SU-DHL-6 (cell line): ENCODE measurements around the gene SLC35F4.

Experiments used
- H2AFZ ChIP-seq: fragments of 200-600 bp; sonication (generic); 2 replicates; pipeline ENCODE4 v1.6.1; 2014; ENCODE audit warnings: low read depth, mild to moderate bottlenecking, moderate library complexity, mixed read lengths, antibody characterized with exemption, low read length; ENCODE audit not compliant: severe bottlenecking
- H3F3A ChIP-seq: fragments of 200-600 bp; shearing (Covaris generic); 2 replicates; pipeline ENCODE4 v1.6.0; 2016; ENCODE audit warnings: antibody characterized with exemption, mild to moderate bottlenecking; ENCODE audit not compliant: insufficient read depth
- H3K27ac ChIP-seq: fragments of 200-600 bp; sonication (generic); 2 replicates; pipeline ENCODE4 v1.5.1; 2016; ENCODE audit warnings: low read depth, mild to moderate bottlenecking, low read length, moderate library complexity, mixed read lengths
- H3K27me3 ChIP-seq: fragments of 200-600 bp; sonication (generic), shearing (Covaris generic); 2 replicates; pipeline ENCODE4 v1.6.0; 2014; ENCODE audit warnings: mild to moderate bottlenecking, low read length
- H3K36me3 ChIP-seq: fragments of 200-600 bp; sonication (generic); 2 replicates; pipeline ENCODE4 v1.6.1; 2014; ENCODE audit warnings: mild to moderate bottlenecking, low read length, mixed read lengths
- H3K4me2 ChIP-seq: fragments of 300-600, 200-600 bp; shearing (Covaris generic), sonication (generic); 2 replicates; pipeline ENCODE4 v1.6.0; 2014; ENCODE audit warnings: low read length, low read depth, mild to moderate bottlenecking; ENCODE audit not compliant: poor library complexity, severe bottlenecking
- H3K4me3 ChIP-seq: fragments of 200-600 bp; sonication (generic); 2 replicates; pipeline ENCODE4 v1.5.1; 2014; ENCODE audit warnings: antibody characterized with exemption, low read length, mild to moderate bottlenecking, mixed read lengths; ENCODE audit not compliant: insufficient read depth, poor library complexity, severe bottlenecking
- H3K79me2 ChIP-seq: fragments of 200-600 bp; sonication (generic); 2 replicates; pipeline ENCODE4 v1.6.1; 2014; ENCODE audit warnings: mild to moderate bottlenecking, low read length, moderate library complexity; ENCODE audit not compliant: insufficient read depth
- H3K9ac ChIP-seq: fragments of 200-600 bp; sonication (generic); 2 replicates; pipeline ENCODE4 v1.7.0; 2014; ENCODE audit warnings: mild to moderate bottlenecking, low read length
- H3K9me2 ChIP-seq: fragments of 200-600 bp; sonication (generic); replicated peaks from 2 replicates; pipeline ENCODE4 v1.6.1; 2014; ENCODE audit warnings: low read length; ENCODE audit not compliant: insufficient read depth
- H3K9me3 ChIP-seq: fragments of 200-600 bp; sonication (generic); 2 replicates; pipeline ENCODE4 v1.6.1; 2014; ENCODE audit warnings: low read length, mixed read lengths; ENCODE audit not compliant: insufficient read depth
- H4K20me1 ChIP-seq: fragments of 200-600 bp; sonication (generic); 2 replicates; pipeline ENCODE4 v1.6.1; 2014; ENCODE audit warnings: low read depth, mild to moderate bottlenecking, antibody characterized with exemption, low read length, moderate library complexity, mixed read lengths
- EZH2phosphoT487 ChIP-seq: fragments of 200-600 bp; sonication (generic), shearing (Covaris generic); conservative IDR thresholded peaks from 2 replicates; pipeline ENCODE4 v1.6.1; 2018; ENCODE audit warnings: mild to moderate bottlenecking, antibody characterized with exemption, low read length, moderate library complexity, mixed read lengths
- TF ChIP-seq, protein P1 (sequence below): fragments of 200-600 bp; sonication (generic); IDR thresholded peaks from one replicate; pipeline ENCODE4 v1.5.1; 2017; ENCODE audit warnings: antibody characterized with exemption, mild to moderate bottlenecking, low read length, moderate library complexity; ENCODE audit not compliant: insufficient read depth, poor library complexity, severe bottlenecking

SLC35F4 gene

DNA sequence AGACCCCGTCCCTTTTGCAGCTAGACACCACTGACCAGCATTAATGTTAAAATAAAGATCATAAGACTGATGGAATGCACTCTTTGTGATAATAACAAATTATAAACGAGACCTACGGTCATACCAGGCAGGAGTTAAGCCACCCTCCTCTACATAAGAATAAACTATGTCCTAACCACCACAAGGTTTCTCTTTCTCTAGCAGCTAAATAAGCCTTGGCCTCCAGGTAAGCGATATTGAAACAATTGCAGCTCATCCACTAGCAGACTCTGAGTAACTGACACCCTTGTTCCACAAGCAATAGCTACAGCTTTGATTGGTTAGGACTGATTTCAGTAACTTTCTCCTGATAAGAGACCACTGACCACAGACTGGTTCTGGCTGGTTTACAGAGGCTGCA lies 228.0 kb downstream of the SLC35F4 start:
- Histone ChIP-seq H3K27me3 (no peaks in the 10 kb centered on the region), H3K9me3 (no peaks in the 10 kb centered on the region), H3F3A (no peaks in the 10 kb centered on the region), H3K4me2 (no peak overlapping the region), H3K36me3 (no peaks in the 10 kb centered on the region), H3K9me2 (no peaks in the 10 kb centered on the region), H2AFZ (no peak overlapping the region), H4K20me1 (no peaks in the 10 kb centered on the region), H3K27ac (no peak overlapping the region), H3K4me3 (no peak overlapping the region), H3K79me2 (no peaks in the 10 kb centered on the region), H3K9ac (no peak overlapping the region)
- no peak for TF ChIP-seq EZH2phosphoT487
- TF ChIP-seq, protein P1, sequence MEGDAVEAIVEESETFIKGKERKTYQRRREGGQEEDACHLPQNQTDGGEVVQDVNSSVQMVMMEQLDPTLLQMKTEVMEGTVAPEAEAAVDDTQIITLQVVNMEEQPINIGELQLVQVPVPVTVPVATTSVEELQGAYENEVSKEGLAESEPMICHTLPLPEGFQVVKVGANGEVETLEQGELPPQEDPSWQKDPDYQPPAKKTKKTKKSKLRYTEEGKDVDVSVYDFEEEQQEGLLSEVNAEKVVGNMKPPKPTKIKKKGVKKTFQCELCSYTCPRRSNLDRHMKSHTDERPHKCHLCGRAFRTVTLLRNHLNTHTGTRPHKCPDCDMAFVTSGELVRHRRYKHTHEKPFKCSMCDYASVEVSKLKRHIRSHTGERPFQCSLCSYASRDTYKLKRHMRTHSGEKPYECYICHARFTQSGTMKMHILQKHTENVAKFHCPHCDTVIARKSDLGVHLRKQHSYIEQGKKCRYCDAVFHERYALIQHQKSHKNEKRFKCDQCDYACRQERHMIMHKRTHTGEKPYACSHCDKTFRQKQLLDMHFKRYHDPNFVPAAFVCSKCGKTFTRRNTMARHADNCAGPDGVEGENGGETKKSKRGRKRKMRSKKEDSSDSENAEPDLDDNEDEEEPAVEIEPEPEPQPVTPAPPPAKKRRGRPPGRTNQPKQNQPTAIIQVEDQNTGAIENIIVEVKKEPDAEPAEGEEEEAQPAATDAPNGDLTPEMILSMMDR = no peak

DNA sequence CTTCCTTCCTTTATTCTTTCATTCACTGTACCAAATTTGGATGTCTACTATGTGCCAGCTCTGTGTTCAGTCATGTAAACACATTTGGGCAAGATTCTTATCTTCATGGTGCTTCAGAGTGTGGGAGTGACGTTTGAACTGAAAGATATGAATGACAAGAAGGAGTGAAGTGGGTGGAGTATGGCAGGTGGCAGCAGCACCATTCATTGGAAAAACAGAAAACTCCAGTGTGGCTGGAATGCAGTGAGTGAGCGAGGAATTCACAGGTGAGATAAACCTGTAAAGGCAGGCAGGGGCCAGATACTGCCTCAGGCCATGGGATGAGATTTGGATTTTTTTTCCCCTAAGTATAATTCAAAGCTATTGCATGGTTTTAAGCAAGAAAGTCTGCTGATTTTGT lies 231.6 kb downstream of the SLC35F4 start:
- Histone ChIP-seq H3K79me2 (no peaks in the 10 kb centered on the region), H3K27me3 (no peaks in the 10 kb centered on the region), H4K20me1 (no peaks in the 10 kb centered on the region), H3K27ac (no peak overlapping the region), H3K4me2 (no peak overlapping the region), H3K4me3 (no peak overlapping the region), H3K36me3 (no peaks in the 10 kb centered on the region), H3K9me3 (no peaks in the 10 kb centered on the region), H2AFZ (no peak overlapping the region), H3K9ac (no peak overlapping the region), H3K9me2 (no peaks in the 10 kb centered on the region), H3F3A (no peaks in the 10 kb centered on the region)
- TF ChIP-seq, protein P1 = no peak
- no peak for TF ChIP-seq EZH2phosphoT487

DNA sequence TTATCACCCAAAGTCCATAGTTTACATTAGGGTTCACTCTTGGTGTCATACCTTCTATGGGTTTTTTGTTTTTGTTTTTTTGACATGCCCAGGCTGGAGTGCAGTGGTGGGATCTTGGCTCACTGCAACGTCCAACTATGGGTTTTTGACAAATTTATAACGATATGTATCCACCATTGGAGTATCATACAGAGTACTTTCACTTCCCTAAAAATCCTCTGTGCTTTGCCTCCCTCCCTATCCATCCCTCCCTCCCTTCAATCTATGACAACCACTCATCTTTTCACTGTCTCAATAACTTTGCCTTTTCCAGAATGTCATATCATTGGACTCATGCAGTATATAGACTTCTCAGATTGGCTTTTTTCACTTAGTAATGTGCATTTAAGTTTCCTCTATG lies 233.2 kb downstream of the SLC35F4 start:
- no peaks in the 10 kb centered on the region for H3K9me3 ChIP-seq
- no peaks in the 10 kb centered on the region for H3K36me3 ChIP-seq
- no peak overlapping the region for H3K27ac ChIP-seq
- no peaks in the 10 kb centered on the region for H3K79me2 ChIP-seq
- H3K9me2 ChIP-seq = no peaks in the 10 kb centered on the region
- no peak overlapping the region for H2AFZ ChIP-seq
- H4K20me1 ChIP-seq = no peaks in the 10 kb centered on the region
- no peaks in the 10 kb centered on the region for H3F3A ChIP-seq
- no peak overlapping the region for H3K4me2 ChIP-seq
- no peaks in the 10 kb centered on the region for H3K27me3 ChIP-seq
- TF ChIP-seq, protein P1 = no peak
- TF ChIP-seq EZH2phosphoT487 = no peak
- no peak overlapping the region for H3K4me3 ChIP-seq
- H3K9ac ChIP-seq = no peak overlapping the region
